Stimulated activated CD8-positive, alpha-beta memory T cell treated with anti-CD3 and anti-CD28 coated beads, Interleukin-4, amount 100 ng/mL, for 24 hours (primary cell): ENCODE data around the gene TMEM17.

Experiments
- DNase-seq: peaks from one replicate; pipeline ENCODE4 v3.0.0-alpha.2; 2020; ENCODE audit warnings: low read depth

TMEM17 gene

GRCh38 chr2:62455957-62456692 is 49.9 kb downstream of the TMEM17 start:
- no peak for DNase-seq

DNA sequence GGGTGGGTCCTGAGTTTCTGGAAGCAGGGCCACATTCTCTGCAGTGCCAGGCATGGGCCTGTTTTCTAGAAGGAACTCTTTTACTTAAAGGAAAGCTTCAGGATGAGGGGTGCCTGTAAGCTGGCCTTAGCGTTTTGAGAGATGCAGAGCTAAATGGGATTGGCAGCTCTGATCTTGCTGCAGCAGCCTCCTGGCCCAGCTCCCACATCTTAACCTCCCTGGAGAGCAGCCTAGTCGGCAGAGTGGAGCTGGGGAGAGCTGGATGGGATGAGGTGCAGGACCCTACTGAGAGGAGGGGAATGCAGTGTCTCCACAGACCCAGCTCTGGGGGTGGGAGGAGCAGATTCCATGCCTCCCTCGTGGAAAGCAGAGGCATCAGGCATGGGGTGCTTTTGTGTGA is 52.0 kb downstream of the TMEM17 start:
- DNase-seq = no peak

- no peak for DNase-seq
Observed at GRCh38 chr2:62452701-62453454, 53.1 kb downstream of the TMEM17 start.

GRCh38 chr2:62450716-62451191 is 55.2 kb downstream of the TMEM17 start:
- DNase-seq = no peak
